GM12801 (cell line): ENCODE measurements around the gene PTPRN.

Experiments used
- TF ChIP-seq, protein P1 (sequence below): IDR thresholded peaks from one replicate; pipeline ENCODE4 v1.5.1; 2011; ENCODE audit warnings: control low read depth; ENCODE audit not compliant: insufficient read length; ENCODE audit errors: extremely low read depth

The PTPRN gene

GRCh38 chr2:219284501-219285372 lies 24.5 kb downstream of the PTPRN start:
- TF ChIP-seq, protein P1, sequence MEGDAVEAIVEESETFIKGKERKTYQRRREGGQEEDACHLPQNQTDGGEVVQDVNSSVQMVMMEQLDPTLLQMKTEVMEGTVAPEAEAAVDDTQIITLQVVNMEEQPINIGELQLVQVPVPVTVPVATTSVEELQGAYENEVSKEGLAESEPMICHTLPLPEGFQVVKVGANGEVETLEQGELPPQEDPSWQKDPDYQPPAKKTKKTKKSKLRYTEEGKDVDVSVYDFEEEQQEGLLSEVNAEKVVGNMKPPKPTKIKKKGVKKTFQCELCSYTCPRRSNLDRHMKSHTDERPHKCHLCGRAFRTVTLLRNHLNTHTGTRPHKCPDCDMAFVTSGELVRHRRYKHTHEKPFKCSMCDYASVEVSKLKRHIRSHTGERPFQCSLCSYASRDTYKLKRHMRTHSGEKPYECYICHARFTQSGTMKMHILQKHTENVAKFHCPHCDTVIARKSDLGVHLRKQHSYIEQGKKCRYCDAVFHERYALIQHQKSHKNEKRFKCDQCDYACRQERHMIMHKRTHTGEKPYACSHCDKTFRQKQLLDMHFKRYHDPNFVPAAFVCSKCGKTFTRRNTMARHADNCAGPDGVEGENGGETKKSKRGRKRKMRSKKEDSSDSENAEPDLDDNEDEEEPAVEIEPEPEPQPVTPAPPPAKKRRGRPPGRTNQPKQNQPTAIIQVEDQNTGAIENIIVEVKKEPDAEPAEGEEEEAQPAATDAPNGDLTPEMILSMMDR, result no peak

DNA sequence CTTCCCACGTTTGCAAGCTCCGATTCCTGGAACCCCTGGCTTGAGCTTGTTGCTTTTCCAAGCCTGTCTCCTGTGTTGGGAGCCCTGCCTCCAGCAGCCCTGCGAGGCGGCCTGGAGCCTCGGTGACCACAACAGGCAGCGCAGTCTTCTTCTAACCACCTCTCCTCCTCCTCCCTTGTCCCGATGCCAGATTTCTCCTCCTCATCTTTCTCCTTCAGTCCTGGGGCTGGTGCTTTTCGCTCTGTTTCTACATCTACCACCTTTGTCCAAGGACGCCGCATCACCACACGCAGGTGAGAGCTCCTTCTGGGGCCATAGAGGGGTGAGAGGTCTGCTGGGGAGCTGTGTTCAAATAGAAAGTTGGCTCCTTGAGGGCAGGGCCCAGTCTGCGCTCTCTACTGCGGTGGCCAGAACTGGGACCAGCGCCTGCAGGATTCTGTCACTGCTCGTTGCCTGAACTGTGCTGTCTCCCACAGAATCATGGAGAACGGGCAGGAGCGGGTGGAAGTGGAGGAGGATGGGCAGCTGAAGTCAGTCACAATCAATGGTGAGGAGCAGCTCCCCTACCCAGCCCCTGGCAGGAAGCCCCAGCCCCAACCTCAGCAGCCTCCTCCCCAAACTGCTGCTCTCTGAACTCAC lies 26.1 kb downstream of the PTPRN start:
- TF ChIP-seq, protein P1, result no peak

DNA sequence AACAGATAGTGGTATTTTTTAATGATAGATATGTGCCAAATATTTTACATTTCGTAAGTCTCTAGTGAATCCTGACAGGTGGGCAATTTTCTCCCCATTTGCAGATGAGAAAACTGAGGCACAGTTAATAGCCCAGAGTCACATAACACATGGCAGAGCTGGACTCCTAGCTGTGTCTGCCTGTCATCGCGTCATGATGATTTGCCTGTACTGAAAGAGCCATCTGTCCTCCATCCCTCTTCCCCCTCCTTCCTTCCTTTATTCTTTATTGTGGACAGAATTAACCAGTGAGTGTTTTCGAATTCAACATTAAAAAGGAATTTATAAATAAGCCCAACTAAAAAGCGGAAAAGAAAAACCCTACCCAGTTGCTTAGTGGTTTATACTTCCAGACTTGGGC lies 26.8 kb downstream of the PTPRN start:
- TF ChIP-seq, protein P1, result no peak

DNA sequence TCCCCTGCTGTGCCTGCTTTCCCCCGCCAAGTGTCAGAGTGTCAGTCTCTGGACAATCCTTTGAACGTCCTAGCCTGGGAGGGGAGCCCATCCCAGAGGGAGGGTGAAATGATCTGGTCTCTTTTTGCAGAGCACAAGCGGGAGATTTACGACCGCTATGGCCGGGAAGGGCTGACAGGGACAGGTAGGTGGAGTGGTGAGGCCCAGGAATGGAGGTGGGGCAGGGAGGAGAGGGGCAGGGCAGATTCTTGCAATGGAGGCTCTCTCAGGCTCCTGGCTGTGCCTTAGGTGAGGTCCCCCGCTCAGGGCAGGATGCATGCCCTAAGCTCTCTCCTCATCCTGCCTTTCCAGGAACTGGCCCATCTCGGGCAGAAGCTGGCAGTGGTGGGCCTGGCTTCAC lies 27.6 kb downstream of the PTPRN start:
- TF ChIP-seq, protein P1, result no peak

DNA sequence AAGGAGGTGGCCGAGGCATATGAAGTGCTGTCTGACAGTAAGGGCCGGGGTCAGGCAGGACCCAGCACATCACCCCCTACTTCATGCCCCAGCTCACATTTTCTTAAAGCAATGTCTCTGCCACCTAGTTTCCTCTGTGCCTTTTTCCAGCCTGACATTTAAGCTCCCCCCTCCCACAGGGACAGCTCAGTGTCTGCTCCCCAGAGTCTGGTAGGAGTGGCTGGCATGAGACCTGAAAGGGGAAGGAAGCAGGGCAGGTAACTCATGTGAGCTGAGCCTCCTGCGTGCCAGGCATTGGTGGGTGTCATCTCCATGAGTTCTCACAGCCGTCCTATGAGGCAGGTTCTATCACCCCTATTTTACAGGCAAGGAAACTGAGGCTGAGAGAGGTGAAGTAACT lies 28.6 kb downstream of the PTPRN start:
- TF ChIP-seq, protein P1, result no peak

- TF ChIP-seq, protein P1, result no peak
These were observed 29.2 kb downstream of the PTPRN start for GRCh38 chr2:219279916-219280516.

DNA sequence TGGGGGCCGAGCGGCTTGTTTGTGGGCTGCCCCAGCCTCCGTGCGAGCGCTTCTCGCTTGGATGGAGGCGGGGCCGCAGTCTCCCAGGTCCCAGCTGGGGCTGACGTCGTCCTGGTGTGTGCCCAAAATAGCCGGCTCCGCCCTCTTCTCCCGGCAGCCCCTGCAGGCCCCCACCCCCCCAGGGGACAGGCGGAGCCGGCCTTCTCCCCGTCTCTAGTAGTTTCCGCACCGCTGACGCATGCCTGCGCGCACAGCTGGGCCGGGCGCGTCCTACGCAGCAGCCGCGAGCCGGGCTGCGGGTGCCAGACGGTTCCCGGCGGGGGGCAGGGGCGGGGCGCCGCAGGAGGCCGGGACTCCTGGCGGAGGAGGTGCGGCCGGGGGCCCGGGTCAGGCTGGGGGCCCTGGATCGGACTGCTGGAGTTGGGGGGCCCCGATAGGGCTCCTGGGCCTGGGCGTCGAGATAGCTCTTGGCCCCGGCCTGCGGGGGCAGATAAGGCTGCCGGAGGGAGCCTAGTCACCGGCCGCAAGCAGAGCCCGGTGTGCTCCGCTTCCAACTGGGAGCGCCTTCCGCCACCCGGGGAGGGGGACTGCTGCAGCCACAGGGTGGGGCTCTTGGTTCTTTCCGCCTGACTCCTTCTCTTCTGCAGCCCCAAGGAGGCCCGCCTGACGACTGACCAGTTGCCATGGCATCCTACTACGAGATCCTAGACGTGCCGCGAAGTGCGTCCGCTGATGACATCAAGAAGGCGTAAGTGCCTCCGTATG lies 29.9 kb downstream of the PTPRN start, which contains the start of gene DNAJB2:
Gene DNAJB2 (plus strand): TSS at position 216 of the 765 bp plus-strand sequence. CDS start 468 bp downstream, at position 684.
- TF ChIP-seq, protein P1, result no peak
